Esophagus muscularis mucosa (tissue), 4 donors: ENCODE data around the gene MCF2L. TPM values are rescaled to one million over a fixed set of nuclear protein-coding genes. Genes with fewer than 3 reads are reported as not detected.

Experiments used
- DNase-seq: peaks from one replicate; pipeline ENCODE4 v3.0.0-alpha.2; 2017; ENCODE audit errors: extremely low spot score
- H3K27ac ChIP-seq, 4 donors: fragments of 200-600 bp; sonication (generic); replicated peaks in 1 of 4; 1 replicate in 3 of 4; 2 replicates in 1 of 4; pipeline ENCODE4 v1.5.1; 2016 to 2019; ENCODE audit warnings: mild to moderate bottlenecking in 1 of 4
- H3K27me3 ChIP-seq, 4 donors: fragments of 200-600 bp; sonication (generic); one replicate each; pipeline versions ENCODE4 v1.5.1 to v1.6.0; 2016 to 2019
- H3K36me3 ChIP-seq, 4 donors: fragments of 200-600 bp; sonication (generic); one replicate each; pipeline ENCODE4 v1.5.1; 2016 to 2019
- H3K4me1 ChIP-seq, 4 donors: fragments of 200-600 bp; sonication (generic); one replicate each; pipeline ENCODE4 v1.5.1; 2016 to 2019
- H3K4me3 ChIP-seq, 4 donors: fragments of 200-600 bp; sonication (generic); 1 replicate in 2 of 4; 2 replicates in 2 of 4; pipeline ENCODE4 v1.5.1; 2016 to 2019; ENCODE audit warnings: mild to moderate bottlenecking in 4 of 4, moderate library complexity in 1 of 4
- H3K9me3 ChIP-seq, 4 donors: fragments of 200-600 bp; sonication (generic); 1 replicate in 3 of 4; 2 replicates in 1 of 4; pipeline ENCODE4 v1.5.1; 2016 to 2019
- CTCF ChIP-seq, 3 experiments: fragments of 200-600 bp in 2 of 3; fragments of 450-650 bp in 1 of 3; sonication (generic) in 2 of 3; IDR thresholded peaks; one replicate each; pipeline ENCODE4 v1.5.1; 2017 to 2019; ENCODE audit warnings: antibody characterized with exemption in 3 of 3, mild to moderate bottlenecking in 2 of 3, moderate library complexity in 1 of 3
- EP300 ChIP-seq: sonication (generic); formaldehyde crosslinking; IDR thresholded peaks from one replicate; pipeline ENCODE4 v1.6.1; 2017; ENCODE audit warnings: antibody characterized with exemption
- POLR2A ChIP-seq: fragments of 450-650 bp; IDR thresholded peaks from one replicate; pipeline ENCODE4 v1.6.1; 2017; ENCODE audit warnings: antibody characterized with exemption, moderate library complexity, mild to moderate bottlenecking, low read depth
- POLR2AphosphoS5 ChIP-seq, 2 donors: sonication (generic); formaldehyde crosslinking; IDR thresholded peaks; one replicate each; pipeline ENCODE4 v1.6.1; 2017; ENCODE audit warnings: antibody characterized with exemption in 2 of 2
- WGBS: methylation state at CpG from one replicate; pipeline ENCODE4 v1.1.5; 2018; 5-methylcytosine and 5-hydroxymethylcytosine counted together
- intact Hi-C: fragments of 100-400 bp; cut with DNase I; formaldehyde crosslinking; loops from one replicate; pipeline ENCODE4 v1.15.1; 2023
- total RNA-seq, 4 donors: library from RNA; depleted of rRNA; stranded (reverse); fragments of >200 nt; gene quantifications; one replicate each; pipeline versions ENCODE4 v1.1.0 to v1.2.1, GENCODE V29; 2016

Gene MCF2L
- total RNA-seq, 4 donors from 2014 or later = 14.5 to 38.6 (median 26.7) TPM

GRCh38 chr13:113022745-113023574 lies 53.9 kb downstream of the MCF2L start:
- intact Hi-C loops = no loop called here

GRCh38 chr13:113023694-113024430 lies 54.8 kb downstream of the MCF2L start:
- Histone ChIP-seq H3K4me1 (peaks cover 0 to 9% (median 0%) of the 10 kb centered on the region in 4 donors), H3K36me3 (peaks cover 0 to 54% (median 3%) of the 10 kb centered on the region in 4 donors), H3K27me3 (peaks cover 0 to 32% (median 0%) of the 10 kb centered on the region in 4 donors), H3K9me3 (no peaks in the 10 kb centered on the region), H3K4me3 (no peak overlapping the region), H3K27ac (peak overlapping the region in 1 of 4 donors; percentile 36)
- intact Hi-C loops = no loop called here
- DNase-seq = no peak
- TF ChIP-seq CTCF (IDR thresholded peaks at IDR 0.05) (no peak), POLR2AphosphoS5 (IDR thresholded peaks at IDR 0.05) (no peak), EP300 (no peak), POLR2A (no peak)
- 76% methylated on average over 14 of the region's 16 CpGs for WGBS

More at GRCh38 chr13:113022745-113023574, 53.9 kb downstream of the MCF2L start:
- DNase-seq = no peak
- peaks cover 0 to 32% (median 0%) of the 10 kb centered on the region in 4 donors for H3K27me3 ChIP-seq
- no peaks in the 10 kb centered on the region for H3K9me3 ChIP-seq
- WGBS = 73% methylated on average over 32 of the region's 39 CpGs
- H3K4me3 ChIP-seq = no peak overlapping the region
- TF ChIP-seq POLR2AphosphoS5 (IDR thresholded peaks at IDR 0.05) = no peak
- no peak for TF ChIP-seq CTCF (IDR thresholded peaks at IDR 0.05)
- H3K27ac ChIP-seq = peak overlapping the region in 1 of 4 donors; percentile 36
- H3K4me1 ChIP-seq = peaks cover 0 to 9% (median 0%) of the 10 kb centered on the region in 4 donors
- peaks cover 0 to 58% (median 3%) of the 10 kb centered on the region in 4 donors for H3K36me3 ChIP-seq

- no peak for DNase-seq
- H3K27ac ChIP-seq = no peak overlapping the region
Observed at GRCh38 chr13:113024466-113024865, 55.5 kb downstream of the MCF2L start.

GRCh38 chr13:113026391-113026910 lies 57.4 kb downstream of the MCF2L start:
- Histone ChIP-seq H3K9me3 (no peaks in the 10 kb centered on the region), H3K27me3 (peaks cover 0 to 51% (median 0%) of the 10 kb centered on the region in 4 donors), H3K4me3 (no peak overlapping the region), H3K4me1 (peaks cover 0 to 9% (median 0%) of the 10 kb centered on the region in 4 donors), H3K27ac (no peak overlapping the region), H3K36me3 (peaks cover 0 to 37% (median 2%) of the 10 kb centered on the region in 4 donors)
- TF ChIP-seq POLR2A (no peak), EP300 (no peak), CTCF (IDR thresholded peaks at IDR 0.05) (no peak), POLR2AphosphoS5 (IDR thresholded peaks at IDR 0.05) (no peak)
- DNase-seq = no peak
- intact Hi-C loops = no loop called here
- 79% methylated on average over 9 of the region's 21 CpGs for WGBS

More at GRCh38 chr13:113024466-113024865, 55.5 kb downstream of the MCF2L start:
- Histone ChIP-seq H3K9me3 (no peaks in the 10 kb centered on the region), H3K36me3 (peaks cover 0 to 48% (median 3%) of the 10 kb centered on the region in 4 donors), H3K27me3 (peaks cover 0 to 34% (median 0%) of the 10 kb centered on the region in 4 donors), H3K4me1 (peaks cover 0 to 9% (median 0%) of the 10 kb centered on the region in 4 donors), H3K4me3 (no peak overlapping the region)
- TF ChIP-seq POLR2A (no peak), POLR2AphosphoS5 (IDR thresholded peaks at IDR 0.05) (no peak), CTCF (IDR thresholded peaks at IDR 0.05) (no peak), EP300 (no peak)
- 89% methylated on average over 12 of the region's 13 CpGs for WGBS
- intact Hi-C loops = no loop called here
